Measurements from ENCODE around the gene MAN1A1.

- TF ChIP-seq CTCF (conservative IDR thresholded peaks at IDR 0.05 in 1 of 2, IDR thresholded peaks at IDR 0.05 in 1 of 2; ENCODE audit: extremely low read depth in 1 of 2, insufficient read depth in 1 of 2, low read depth in 1 of 2, low read length in 2 of 2) (no peak), EZH2 (IDR thresholded peaks at IDR 0.05; ENCODE audit: borderline replicate concordance, low read length) (no peak)
Observed at GRCh38 chr6:119137194-119138072, 212.1 kb downstream of the MAN1A1 start.

Measured in mammary epithelial cell (primary cell).